ENCODE measurements around the gene CCDC3.

- TF ChIP-seq POLR2A (IDR thresholded peaks at IDR 0.05; ENCODE audit: low read depth, low read length) (no peak), POLR2AphosphoS5 (IDR thresholded peaks at IDR 0.05; ENCODE audit: low read depth, low read length) (no peak), TAF1 (IDR thresholded peaks at IDR 0.05; ENCODE audit: borderline replicate concordance, low read depth, low read length) (no peak)
Observed at GRCh38 chr10:12971001-12971788, 30.3 kb downstream of the CCDC3 start.

Measured in GM12892 (cell line).